Neutrophil (primary cell): ENCODE data around the gene HOXA5.
A peak's percentile ranks its signal among the peaks of the same experiment; 100 is the strongest.

ENCODE experiments used
- H3K27ac ChIP-seq: fragments of 200-600 bp; sonication (generic); 2 replicates; pipeline ENCODE4 v1.5.1; 2016; ENCODE audit warnings: mild to moderate bottlenecking, moderate library complexity
- H3K27me3 ChIP-seq: fragments of 200-600 bp; sonication (generic); 2 replicates; pipeline ENCODE4 v1.6.0; 2016; ENCODE audit warnings: mild to moderate bottlenecking
- H3K36me3 ChIP-seq: fragments of 200-600 bp; sonication (generic); 2 replicates; pipeline ENCODE4 v1.5.1; 2017
- H3K4me1 ChIP-seq, 2 experiments: fragments of 200-600 bp in 1 of 2; sonication (generic) in 1 of 2; 1 replicate in 1 of 2; 2 replicates in 1 of 2; pipeline versions ENCODE4 v1.5.1 to v1.6.1; 2013 to 2016; ENCODE audit warnings: low read depth in 1 of 2, low read length in 1 of 2, mild to moderate bottlenecking in 1 of 2, moderate library complexity in 1 of 2; ENCODE audit not compliant: control insufficient read depth in 1 of 2, insufficient read depth in 1 of 2
- H3K4me3 ChIP-seq, 2 experiments: fragments of 200-600 bp in 1 of 2; sonication (generic) in 1 of 2; 1 replicate in 1 of 2; 2 replicates in 1 of 2; pipeline ENCODE4 v1.5.1; 2013 to 2016; ENCODE audit warnings: low read depth in 1 of 2, low read length in 1 of 2, mild to moderate bottlenecking in 1 of 2, moderate library complexity in 1 of 2
- H3K9me3 ChIP-seq: fragments of 200-600 bp; sonication (generic); 2 replicates; pipeline ENCODE4 v1.5.1; 2016
- TF ChIP-seq, protein P1 (sequence below): fragments of 200-600 bp; sonication (generic); IDR thresholded peaks from 2 replicates; pipeline ENCODE4 v1.5.1; 2016; ENCODE audit warnings: antibody characterized with exemption

HOXA5 gene

DNA sequence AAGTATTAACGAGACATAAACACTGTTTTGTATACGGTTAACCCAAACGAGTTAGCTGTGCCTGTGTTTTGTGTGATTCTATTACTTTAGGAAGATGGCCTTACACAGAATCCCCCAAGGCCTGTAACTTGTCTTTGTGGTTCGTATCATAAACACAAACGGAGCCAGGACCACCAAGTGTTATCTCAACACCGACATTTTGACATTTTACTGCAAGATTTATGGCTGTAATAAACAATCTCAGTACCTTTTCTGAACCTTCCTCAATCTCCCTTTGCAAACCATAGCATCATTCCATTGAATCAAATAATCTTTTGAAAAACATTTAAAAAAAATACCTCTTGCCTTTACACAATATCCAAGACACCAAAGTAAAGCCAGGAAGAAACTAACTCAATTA, 10.5 kb downstream of the HOXA5 start:
- Histone ChIP-seq H3K27me3 (peaks cover 63% of the 10 kb centered on the region), H3K27ac (no peak overlapping the region), H3K9me3 (no peaks in the 10 kb centered on the region), H3K36me3 (no peaks in the 10 kb centered on the region), H3K4me1 (peaks cover 25 to 31% of the 10 kb centered on the region in 2 experiments), H3K4me3 (no peak overlapping the region)
- TF ChIP-seq, protein P1, sequence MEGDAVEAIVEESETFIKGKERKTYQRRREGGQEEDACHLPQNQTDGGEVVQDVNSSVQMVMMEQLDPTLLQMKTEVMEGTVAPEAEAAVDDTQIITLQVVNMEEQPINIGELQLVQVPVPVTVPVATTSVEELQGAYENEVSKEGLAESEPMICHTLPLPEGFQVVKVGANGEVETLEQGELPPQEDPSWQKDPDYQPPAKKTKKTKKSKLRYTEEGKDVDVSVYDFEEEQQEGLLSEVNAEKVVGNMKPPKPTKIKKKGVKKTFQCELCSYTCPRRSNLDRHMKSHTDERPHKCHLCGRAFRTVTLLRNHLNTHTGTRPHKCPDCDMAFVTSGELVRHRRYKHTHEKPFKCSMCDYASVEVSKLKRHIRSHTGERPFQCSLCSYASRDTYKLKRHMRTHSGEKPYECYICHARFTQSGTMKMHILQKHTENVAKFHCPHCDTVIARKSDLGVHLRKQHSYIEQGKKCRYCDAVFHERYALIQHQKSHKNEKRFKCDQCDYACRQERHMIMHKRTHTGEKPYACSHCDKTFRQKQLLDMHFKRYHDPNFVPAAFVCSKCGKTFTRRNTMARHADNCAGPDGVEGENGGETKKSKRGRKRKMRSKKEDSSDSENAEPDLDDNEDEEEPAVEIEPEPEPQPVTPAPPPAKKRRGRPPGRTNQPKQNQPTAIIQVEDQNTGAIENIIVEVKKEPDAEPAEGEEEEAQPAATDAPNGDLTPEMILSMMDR, result no peak

DNA sequence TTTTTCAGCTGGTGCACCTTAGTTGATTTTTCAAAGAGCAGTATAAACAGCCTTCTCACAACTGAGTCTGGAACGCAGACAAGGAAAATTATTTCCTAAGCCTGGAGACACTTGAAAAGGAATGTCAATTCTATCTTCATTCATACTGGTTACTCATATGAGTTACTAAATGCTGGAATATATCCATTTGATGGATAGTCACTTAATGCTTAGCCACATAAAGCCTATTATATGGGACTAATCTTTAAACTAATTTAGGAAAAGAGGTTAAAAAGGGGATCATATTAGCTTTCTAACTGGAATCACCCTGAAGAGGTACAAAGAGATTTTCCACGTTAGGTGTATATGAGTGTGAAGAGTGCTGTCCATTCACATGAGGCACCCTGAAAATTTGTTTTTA, 11.3 kb downstream of the HOXA5 start:
- Histone ChIP-seq H3K4me1 (peaks cover 25 to 31% of the 10 kb centered on the region in 2 experiments), H3K27ac (no peak overlapping the region)
- TF ChIP-seq, protein P1, result no peak

DNA sequence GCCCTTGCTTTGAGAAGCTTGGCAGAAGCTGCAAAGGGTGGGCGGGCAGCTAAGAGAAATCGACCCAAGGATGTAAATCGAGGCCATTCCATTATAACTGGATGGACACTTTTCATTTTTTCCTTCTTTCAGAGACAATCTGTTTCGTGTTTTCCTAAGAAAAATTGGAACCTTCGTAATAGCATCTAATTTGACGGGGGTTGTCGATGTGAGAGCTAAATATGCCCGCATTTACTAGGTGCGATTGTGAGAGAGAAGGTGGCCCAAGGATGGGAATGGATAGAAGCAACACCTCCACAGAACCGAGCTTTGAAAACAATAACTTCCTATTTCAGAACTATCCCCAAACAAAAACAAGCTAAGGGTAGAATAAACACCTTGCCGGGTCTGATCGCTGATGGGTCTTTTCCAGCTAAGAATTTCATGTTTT, 12.1 kb downstream of the HOXA5 start:
- peak overlapping the region; percentile 66 to 81 for H3K4me3 ChIP-seq
- H3K4me1 ChIP-seq, result peaks cover 25 to 31% of the 10 kb centered on the region in 2 experiments
- peak overlapping the region; percentile 77 for H3K27ac ChIP-seq
- no peaks in the 10 kb centered on the region for H3K36me3 ChIP-seq
- TF ChIP-seq, protein P1, result no peak
- no peaks in the 10 kb centered on the region for H3K9me3 ChIP-seq
- H3K27me3 ChIP-seq, result peaks cover 63% of the 10 kb centered on the region

More for the DNA sequence above, 11.3 kb downstream of the HOXA5 start:
- Histone ChIP-seq H3K4me3 (no peak overlapping the region), H3K36me3 (no peaks in the 10 kb centered on the region), H3K9me3 (no peaks in the 10 kb centered on the region), H3K27me3 (peaks cover 63% of the 10 kb centered on the region)

DNA sequence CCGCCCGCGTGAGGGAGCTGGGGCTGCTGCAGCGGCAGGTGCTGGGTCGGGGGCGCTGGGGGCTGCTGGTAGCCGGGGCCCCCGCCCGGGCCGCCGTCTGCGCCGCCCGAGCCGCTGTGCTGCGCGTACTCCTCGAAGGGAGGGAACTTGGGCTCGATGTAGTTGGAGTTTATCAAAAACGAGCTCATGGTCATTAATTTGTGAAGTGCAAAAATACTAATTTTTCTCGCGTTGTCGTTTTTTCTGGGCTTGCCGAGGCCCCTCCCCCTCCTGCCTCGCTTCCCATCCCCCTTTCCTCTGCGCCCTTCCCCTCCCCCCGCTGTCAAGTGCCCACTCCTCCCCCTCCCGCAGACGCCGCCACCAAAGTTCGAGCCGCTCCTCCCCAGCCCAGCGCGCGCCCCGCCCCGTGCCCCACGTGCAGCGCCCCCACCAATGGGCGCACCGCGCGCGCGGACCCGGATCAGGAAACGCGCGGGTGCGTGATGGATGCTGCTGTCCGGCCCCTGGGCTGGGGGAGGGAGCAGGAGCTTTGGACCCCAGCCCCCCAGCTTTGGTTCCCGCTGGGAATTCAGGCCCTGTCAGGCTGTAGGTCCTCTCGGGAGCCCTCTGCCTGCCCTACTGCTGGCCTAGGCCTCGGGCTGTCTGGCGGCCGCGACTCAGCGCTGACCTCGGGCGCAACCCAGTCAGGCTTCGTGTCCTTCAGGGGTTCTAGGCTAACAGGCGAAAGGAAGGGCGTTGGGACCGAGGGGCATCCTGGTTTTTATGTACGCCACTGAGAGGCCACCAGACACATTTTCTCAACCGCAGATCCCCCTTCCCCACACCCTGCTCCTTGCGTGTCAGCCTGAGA, 12.7 kb downstream of the HOXA5 start, which contains the start of gene HOXA4:
HOXA4 (minus strand) TSS at position 218 of the 850 bp plus-strand sequence; CDS start at position 194, 24 bp downstream.
- Histone ChIP-seq H3K27me3 (peaks cover 63% of the 10 kb centered on the region), H3K27ac (peak within 1 kb of the TSS; percentile 77), H3K36me3 (no peaks in the 10 kb centered on the region), H3K4me1 (peaks cover 25 to 28% of the 10 kb centered on the region in 2 experiments), H3K9me3 (no peaks in the 10 kb centered on the region), H3K4me3 (peak within 1 kb of the TSS; percentile 66 to 81)
- TF ChIP-seq, protein P1, result peak; percentile 10

DNA sequence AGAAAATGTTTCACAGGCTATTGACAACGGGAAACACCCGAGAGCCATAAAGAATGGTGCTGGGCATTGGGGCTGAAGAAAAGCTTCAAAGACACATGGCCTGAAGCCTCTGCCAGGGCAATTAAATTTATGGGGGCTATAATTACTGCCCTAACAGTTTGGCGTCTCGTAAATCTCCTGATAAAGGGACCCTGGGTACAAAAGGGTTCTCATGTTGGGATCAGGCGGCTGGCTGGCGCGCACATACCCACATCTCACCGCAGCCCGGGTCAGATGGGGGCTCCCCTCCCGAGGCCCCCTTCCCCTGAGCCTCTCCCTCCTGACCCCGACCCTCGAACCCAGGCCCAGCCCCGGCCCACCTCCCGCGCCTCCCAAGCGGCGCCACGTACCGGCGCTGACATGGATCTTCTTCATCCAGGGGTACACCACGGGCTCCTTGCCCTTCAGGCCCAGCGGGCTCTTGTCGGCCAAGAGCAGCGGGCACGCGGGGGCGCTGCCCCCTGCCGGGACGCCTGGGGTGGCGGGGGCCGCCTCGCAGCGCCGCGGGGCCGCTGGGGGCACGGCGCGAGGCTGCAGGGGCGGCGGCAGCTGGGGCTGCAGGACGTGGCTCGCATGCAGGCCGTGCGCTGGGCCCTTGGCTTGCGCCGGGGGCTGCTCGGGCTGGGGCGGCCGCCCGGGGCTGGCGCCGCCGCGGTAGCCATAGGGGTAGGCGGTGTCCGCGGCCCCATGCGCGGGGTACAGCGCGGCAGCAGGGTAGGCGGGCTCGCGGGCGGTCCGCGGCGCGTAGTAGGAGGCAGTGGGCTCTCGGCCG, 13.5 kb downstream of the HOXA5 start:
- Histone ChIP-seq H3K4me1 (peaks cover 17 to 20% of the 10 kb centered on the region in 2 experiments), H3K9me3 (no peaks in the 10 kb centered on the region), H3K27ac (peak overlapping the region; percentile 77), H3K4me3 (peak overlapping the region; percentile 66 to 81), H3K27me3 (peaks cover 62% of the 10 kb centered on the region), H3K36me3 (no peaks in the 10 kb centered on the region)
- TF ChIP-seq, protein P1, result no peak
